Measurements from ENCODE around the gene ELAVL3. TPM values are rescaled to one million over a fixed set of nuclear protein-coding genes. Genes with fewer than 3 reads are reported as not detected.
A peak's percentile ranks its signal among the peaks of the same experiment; 100 is the strongest.

The ELAVL3 gene
- polyA plus RNA-seq, 1 donor from 2014 or later, result 38.7 TPM

GRCh38 chr19:11528551-11529341 lies 47.9 kb upstream of the ELAVL3 start, which contains the start of gene ECSIT:
Gene ECSIT, minus strand, starts transcription at chr19:11529134. Its CDS starts 9,964 bp downstream, at chr19:11519170.
- Histone ChIP-seq H2AFZ (ENCODE audit: low read depth, low read length) (peak within 1 kb of the TSS; percentile 92), H3K27ac (ENCODE audit: low read length) (peak within 1 kb of the TSS; percentile 82), H3K9me2 (ENCODE audit: insufficient read depth, low read length) (no peaks in the 10 kb centered on the region), H3K4me2 (ENCODE audit: low read length) (peak within 1 kb of the TSS; percentile 92), H3K9me3 (ENCODE audit: low read length) (no peaks in the 10 kb centered on the region), H3K36me3 (ENCODE audit: insufficient read depth, low read length) (no peaks in the 10 kb centered on the region), H3K79me2 (replicated peaks; ENCODE audit: insufficient read depth, low read length) (peaks cover 16% of the 10 kb centered on the region), H3F3A (ENCODE audit: insufficient read depth, low read length, poor library complexity, severe bottlenecking) (no peaks in the 10 kb centered on the region), H4K20me1 (ENCODE audit: insufficient read depth) (no peaks in the 10 kb centered on the region), H3K27me3 (ENCODE audit: insufficient read depth, low read depth, low read length) (no peaks in the 10 kb centered on the region), H3K9ac (ENCODE audit: low read length) (peak within 1 kb of the TSS; percentile 83), H3K4me3 (ENCODE audit: low read length) (peak within 1 kb of the TSS; percentile 85)
- TF ChIP-seq CTCF (IDR thresholded peaks at IDR 0.05; ENCODE audit: poor library complexity, severe bottlenecking) (peak; percentile 8), EZH2 (IDR thresholded peaks at IDR 0.05; ENCODE audit: borderline replicate concordance, insufficient read depth, low read length, poor library complexity, severe bottlenecking) (no peak), SMC3 (conservative IDR thresholded peaks at IDR 0.05; ENCODE audit: poor library complexity) (no peak), RAD21 (conservative IDR thresholded peaks at IDR 0.05) (no peak), POLR2AphosphoS5 (IDR thresholded peaks at IDR 0.05) (peak; percentile 88), MXI1 (conservative IDR thresholded peaks at IDR 0.05; ENCODE audit: poor library complexity, severe bottlenecking) (peak; percentile 99), EP300 (conservative IDR thresholded peaks at IDR 0.05; ENCODE audit: poor library complexity, severe bottlenecking) (peak; percentile 53), REST (IDR thresholded peaks at IDR 0.05; ENCODE audit: borderline replicate concordance) (peak; percentile 55), TAF1 (IDR thresholded peaks at IDR 0.05; ENCODE audit: low read depth) (peak; percentile 37)

GRCh38 chr19:11519138-11519537 lies 38.3 kb upstream of the ELAVL3 start:
- Histone ChIP-seq H3F3A (ENCODE audit: insufficient read depth, low read length, poor library complexity, severe bottlenecking) (no peaks in the 10 kb centered on the region), H3K9ac (ENCODE audit: low read length) (no peak overlapping the region), H3K79me2 (replicated peaks; ENCODE audit: insufficient read depth, low read length) (no peaks in the 10 kb centered on the region), H3K9me2 (ENCODE audit: insufficient read depth, low read length) (no peaks in the 10 kb centered on the region), H4K20me1 (ENCODE audit: insufficient read depth) (no peaks in the 10 kb centered on the region), H3K4me2 (ENCODE audit: low read length) (no peak overlapping the region), H3K27me3 (ENCODE audit: insufficient read depth, low read depth, low read length) (no peaks in the 10 kb centered on the region), H3K4me3 (ENCODE audit: low read length) (no peak overlapping the region), H3K9me3 (ENCODE audit: low read length) (no peaks in the 10 kb centered on the region), H3K27ac (ENCODE audit: low read length) (no peak overlapping the region), H3K36me3 (ENCODE audit: insufficient read depth, low read length) (no peaks in the 10 kb centered on the region), H2AFZ (ENCODE audit: low read depth, low read length) (no peak overlapping the region)
- TF ChIP-seq RAD21 (conservative IDR thresholded peaks at IDR 0.05) (no peak), REST (IDR thresholded peaks at IDR 0.05; ENCODE audit: borderline replicate concordance) (no peak), MXI1 (conservative IDR thresholded peaks at IDR 0.05; ENCODE audit: poor library complexity, severe bottlenecking) (no peak), EZH2 (IDR thresholded peaks at IDR 0.05; ENCODE audit: borderline replicate concordance, insufficient read depth, low read length, poor library complexity, severe bottlenecking) (no peak), TAF1 (IDR thresholded peaks at IDR 0.05; ENCODE audit: low read depth) (no peak), SMC3 (conservative IDR thresholded peaks at IDR 0.05; ENCODE audit: poor library complexity) (no peak), EP300 (conservative IDR thresholded peaks at IDR 0.05; ENCODE audit: poor library complexity, severe bottlenecking) (no peak), CTCF (IDR thresholded peaks at IDR 0.05; ENCODE audit: poor library complexity, severe bottlenecking) (no peak), POLR2AphosphoS5 (IDR thresholded peaks at IDR 0.05) (no peak)
